Left ventricle myocardium superior (tissue), 1 donor: Measurements from ENCODE around the gene TENT4A. TPM values are rescaled to one million over a fixed set of nuclear protein-coding genes. Genes with fewer than 3 reads are reported as not detected.

ENCODE experiments used
- ATAC-seq: fragments of 200-7000 bp; cut with Tn5 transposase; one replicate; pipeline ENCODE4 v1.9.1; 2020; ENCODE audit warnings: mild to moderate bottlenecking, moderate library complexity
- DNase-seq: peaks from one replicate; pipeline ENCODE4 v3.0.0-alpha.2; 2020
- intact Hi-C: fragments of 100-400 bp; cut with micrococcal nuclease; formaldehyde crosslinking; loops from one replicate; pipeline ENCODE4 v1.11.0; 2022
- total RNA-seq: library from RNA; stranded (reverse); fragmentation: NEBNext Ultra II Directional; extraction: Animal tissue kit (Norgen Biotek cat#: 25700); gene quantifications from one replicate; pipeline ENCODE4 v1.2.1, GENCODE V29; 2021
- donor health status: DM: no; HTN: yes; CAD: no; lungs with severe emphysema.

The TENT4A gene
- total RNA-seq, 1 donor from 2014 or later, result 10.7 TPM

DNA sequence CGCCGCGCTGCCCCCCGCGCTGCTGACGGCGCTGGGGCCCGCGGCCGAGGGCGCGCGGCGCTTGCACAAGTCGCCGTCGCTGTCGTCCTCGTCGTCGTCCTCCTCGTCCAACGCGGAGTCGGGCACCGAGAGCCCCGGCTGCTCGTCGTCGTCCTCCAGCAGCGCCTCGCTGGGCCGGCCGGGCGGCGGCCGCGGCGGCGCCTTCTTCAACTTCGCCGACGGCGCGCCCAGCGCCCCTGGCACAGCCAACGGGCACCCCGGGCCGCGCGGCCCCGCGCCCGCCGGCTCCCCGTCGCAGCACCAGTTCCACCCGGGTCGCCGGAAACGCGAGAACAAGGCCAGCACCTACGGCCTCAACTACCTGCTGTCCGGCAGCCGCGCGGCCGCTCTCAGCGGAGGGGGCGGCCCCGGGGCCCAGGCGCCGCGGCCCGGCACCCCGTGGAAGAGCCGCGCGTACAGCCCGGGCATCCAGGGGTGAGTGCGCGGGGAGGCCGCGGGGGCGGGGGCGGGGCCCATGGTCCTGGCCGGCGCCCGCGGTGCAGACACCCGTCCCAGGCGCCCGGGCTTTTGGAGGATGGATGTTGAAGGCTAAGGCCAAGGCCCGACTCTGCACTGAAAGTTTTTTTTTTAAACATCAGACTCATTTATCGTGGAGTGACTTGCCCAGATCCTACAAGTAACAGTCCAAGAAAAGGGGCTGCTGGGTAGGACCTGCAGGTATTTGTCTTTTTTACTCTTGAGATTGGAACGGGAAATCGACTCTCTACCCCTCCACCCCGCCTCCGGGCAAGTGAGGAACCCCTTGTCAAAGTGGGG, 1.2 kb downstream of the TENT4A start:
- intact Hi-C loops, result no loop called here
- ATAC-seq (peak; percentile 5), DNase-seq (peak; percentile 67)

DNA sequence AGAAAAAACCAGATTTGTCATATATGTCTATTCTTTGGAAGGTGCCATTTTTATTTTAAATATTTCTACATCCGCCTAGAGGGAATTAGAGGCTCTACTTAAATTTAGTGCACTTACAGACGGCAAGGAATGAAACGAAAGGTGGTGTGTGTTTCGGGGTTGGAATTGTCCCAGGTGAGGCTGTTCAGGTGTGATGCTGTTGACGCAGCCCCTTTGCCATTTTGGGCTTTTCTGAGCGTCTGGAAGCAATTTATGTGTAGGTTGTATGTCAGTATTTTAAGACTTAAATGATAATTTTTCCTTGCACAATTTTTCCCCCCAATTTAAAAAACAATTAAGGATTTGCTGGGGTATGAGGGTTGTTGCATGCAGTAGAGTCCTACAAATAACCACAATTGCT, 2.0 kb downstream of the TENT4A start:
- ATAC-seq (no peak), DNase-seq (no peak)
- intact Hi-C loops, result no loop called here

DNA sequence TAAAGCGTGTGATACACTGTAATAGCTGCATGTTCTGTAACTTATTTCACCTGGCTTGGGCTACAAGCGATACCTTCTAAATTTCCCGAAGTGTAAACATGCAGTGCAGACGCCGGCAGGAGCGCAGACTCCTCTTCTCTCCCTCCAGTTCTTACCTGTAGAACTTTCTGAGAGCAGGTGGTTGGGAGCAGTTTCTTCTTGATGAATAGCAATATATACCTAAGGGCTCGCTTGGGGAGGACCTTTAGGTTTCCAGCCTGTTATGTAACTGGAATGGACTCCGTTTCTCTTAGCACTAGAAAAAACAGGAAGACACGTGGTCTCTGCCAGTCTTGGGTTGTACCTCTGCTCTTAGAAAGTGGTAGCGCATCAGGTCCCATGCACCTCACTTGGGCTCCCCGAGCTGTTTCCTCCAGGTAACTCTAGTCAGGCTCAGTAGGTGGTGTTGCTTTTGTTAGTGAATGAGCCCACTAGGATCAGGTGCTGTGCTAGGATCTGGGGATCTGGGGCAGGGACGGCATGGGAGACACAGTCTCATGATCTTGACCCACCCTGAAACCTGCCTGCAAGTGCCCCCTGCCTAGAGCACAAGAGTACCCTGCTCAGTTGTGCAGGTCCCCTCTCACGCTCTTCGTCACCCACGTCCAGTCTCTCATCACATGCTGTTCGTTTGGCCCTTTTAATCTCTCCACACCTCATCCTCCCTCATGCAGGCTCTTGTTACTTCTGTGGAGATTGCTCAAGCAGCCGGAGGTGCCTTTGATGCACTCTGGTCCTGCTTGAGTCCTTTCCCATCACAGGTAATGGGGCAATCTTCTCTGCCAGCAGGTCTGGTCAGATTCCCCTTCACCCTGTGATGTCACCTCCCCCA, 2.8 kb downstream of the TENT4A start:
- ATAC-seq (no peak), DNase-seq (no peak)
- intact Hi-C loops, result no loop called here

DNA sequence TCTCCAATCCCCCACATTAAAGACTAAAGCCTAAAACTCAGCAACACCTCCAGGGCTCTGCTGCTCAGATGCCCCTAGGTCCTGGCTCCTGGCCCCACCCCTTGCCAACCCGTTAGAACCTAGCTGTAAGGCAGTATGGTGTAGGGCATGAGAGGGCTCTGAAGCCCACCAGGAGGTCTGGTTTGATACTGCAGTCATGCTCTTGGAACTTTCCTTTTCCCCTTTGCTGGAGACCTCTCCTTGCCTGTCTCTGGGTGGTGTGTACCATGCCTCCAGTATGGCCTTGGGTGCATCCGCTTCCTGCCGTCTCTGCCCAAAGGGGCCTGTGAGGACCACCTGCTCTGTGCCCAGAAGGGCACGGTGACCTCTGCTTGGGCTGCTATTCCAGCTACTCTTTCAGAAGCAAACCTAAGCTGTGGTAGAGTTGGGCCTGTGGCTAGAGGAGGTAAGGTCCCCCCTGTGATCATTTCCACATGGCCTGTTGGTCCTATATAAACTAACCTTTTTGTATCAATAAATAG, 3.5 kb downstream of the TENT4A start:
- ATAC-seq, result no peak
- DNase-seq, result no peak
- intact Hi-C loops, result no loop called here

DNA sequence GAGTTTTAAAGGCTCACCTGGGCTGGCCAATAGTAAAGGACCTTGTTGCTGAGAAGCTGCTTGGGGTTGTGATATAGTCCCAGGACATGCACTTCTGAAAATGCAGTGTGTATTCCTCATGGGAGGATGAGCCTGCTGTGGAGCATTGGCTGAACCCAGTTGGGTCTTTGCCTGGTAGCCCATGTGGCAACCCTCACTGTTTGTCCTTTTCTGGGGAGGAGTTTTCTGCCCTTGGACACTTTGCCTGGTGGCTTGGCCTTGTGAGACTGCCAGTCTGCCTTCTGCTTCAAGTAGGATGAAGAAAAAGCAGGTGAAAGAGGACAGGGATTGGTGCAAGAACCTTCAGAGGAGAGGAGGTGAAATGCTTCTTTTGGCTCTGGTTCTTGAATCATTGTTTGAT, 4.0 kb downstream of the TENT4A start:
- ATAC-seq (no peak), DNase-seq (no peak)
- intact Hi-C loops, result no loop called here

DNA sequence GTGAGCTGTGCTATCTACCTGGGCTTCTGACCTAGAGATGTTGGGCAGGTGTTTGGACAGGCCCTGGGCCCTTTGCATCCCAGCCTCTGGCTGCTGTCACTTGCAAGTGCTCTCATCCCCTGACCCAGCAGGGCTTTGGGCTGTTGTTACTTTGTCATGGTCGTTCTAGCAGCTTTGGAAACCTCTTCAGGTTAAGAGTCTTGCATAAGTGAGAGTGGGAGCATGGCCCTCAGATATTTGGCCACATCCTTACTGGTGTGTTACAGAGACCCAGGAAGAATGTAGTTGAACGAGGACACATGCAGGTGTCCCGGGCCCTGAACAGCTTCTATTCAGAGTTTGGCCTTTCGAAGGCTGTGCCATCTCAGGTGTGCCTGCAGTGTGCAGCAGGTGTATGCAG, 4.5 kb downstream of the TENT4A start:
- ATAC-seq, result no peak
- intact Hi-C loops, result no loop called here
- DNase-seq, result no peak

DNA sequence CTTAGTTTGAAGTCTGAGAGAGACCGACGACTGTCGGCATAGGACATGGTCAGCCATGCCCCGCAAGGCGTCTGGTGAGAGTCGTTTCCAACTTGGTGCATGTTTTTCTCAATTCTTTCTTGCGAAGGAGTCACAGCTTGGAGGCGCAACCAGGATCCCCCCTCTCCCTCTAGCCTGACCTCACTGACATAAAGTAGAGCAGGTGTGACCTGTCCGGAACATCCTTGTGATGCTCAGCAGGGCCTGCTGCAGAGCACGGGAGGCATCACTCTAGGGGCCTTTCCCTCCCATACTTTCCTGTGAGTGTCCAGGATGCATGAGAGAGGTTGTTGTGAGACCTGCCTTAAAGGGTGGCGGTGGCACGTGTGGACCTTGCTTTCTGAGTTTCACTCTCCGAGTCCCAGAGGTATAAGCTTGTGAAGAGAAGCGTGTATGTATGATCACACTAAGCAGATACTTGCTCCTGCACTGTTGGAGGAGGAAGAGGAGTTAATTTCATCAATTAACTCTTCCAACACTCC, 5.0 kb downstream of the TENT4A start:
- ATAC-seq (no peak), DNase-seq (no peak)
- intact Hi-C loops, result no loop called here

DNA sequence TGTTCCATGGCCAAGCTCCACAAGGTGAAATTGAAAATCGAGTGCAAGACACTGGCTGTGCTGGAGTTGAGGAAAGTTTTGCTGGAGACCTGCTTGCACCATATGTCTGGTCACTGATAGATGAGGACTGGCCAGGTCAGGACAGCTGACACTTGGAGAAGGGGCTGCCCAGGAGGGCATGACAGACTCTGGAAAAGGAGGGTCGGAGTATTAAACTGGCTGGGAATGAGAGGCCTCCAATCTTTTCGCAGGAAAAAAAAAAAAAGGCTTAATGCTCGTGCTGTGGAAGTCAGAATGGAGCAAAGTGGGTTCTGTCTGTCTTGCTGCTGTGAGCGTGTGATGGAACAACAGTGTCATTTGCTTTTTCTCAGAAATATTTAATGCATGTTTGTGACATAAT, 5.5 kb downstream of the TENT4A start:
- intact Hi-C loops, result no loop called here
- ATAC-seq (no peak), DNase-seq (no peak)

DNA sequence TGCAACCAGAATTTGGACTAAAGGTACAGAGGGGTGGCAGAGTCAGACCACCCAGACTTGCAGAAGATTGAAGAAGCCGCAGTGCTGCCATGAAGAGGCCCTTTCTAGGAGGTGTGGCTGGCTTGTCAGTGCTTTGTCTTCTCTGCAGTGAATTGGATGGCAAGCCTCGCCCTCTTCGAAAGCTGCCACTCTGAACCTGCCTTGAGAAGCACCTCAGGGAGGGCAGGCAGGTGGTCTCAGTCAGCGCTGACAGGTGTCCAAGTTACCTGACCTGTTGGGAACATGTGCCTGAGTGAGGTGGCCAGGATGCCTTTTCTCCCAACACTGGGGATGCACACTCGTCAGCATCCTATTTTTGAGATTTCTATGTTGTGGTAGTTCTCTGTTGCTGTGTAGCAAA, 6.2 kb downstream of the TENT4A start:
- ATAC-seq (no peak), DNase-seq (no peak)
- intact Hi-C loops, result no loop called here

DNA sequence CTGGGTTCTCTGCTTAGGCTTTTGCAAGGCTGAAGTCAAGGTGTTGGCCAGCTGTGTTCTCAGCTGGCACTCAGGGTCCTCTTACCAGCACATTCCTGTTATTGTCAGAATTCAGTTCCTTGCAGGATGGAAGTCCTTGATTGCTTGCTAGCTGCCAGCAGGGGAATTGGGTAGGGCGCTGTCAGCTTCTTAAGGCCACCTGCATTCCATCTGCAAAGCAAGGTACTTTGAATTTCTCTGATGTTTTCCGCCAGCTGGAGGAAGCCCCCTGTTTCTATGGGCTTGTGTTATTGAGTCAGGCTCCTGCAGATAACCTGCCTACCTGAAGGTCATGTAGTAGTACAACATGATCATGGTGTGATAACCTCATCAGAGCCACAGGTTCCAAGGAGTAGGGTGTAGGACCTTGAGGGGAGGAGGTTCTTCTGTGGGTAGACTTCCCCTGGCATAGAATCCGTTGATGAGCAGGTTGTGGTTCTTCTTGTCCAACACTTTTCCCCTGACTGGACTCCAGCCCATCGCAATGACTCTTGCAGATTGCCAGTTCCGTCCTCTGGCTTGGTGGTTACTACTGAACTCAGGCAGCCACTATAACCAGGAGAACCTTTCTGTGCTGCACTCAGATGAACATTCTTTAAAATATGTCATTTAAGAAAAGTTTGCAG, 6.8 kb downstream of the TENT4A start:
- intact Hi-C loops, result no loop called here
- ATAC-seq, result peak; percentile 47
- DNase-seq, result no peak

DNA sequence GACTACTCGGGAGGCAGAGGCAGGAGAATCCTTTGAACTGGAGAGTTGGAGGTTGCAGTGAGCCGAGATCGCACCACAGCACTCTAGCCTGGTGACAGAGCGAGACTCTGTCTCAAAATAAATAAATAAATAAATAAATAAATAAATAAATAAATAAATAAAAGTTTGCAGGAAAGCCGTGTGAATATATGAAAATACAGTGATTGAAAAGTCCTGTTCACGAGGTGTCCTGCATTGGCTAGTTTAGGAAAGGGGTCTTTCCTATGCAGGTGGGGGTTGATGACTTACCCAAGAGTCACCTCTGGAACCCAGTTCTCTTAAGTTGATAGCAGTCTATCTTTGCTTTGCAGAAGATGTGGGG, 7.3 kb downstream of the TENT4A start:
- ATAC-seq (no peak), DNase-seq (no peak)
- intact Hi-C loops, result no loop called here

DNA sequence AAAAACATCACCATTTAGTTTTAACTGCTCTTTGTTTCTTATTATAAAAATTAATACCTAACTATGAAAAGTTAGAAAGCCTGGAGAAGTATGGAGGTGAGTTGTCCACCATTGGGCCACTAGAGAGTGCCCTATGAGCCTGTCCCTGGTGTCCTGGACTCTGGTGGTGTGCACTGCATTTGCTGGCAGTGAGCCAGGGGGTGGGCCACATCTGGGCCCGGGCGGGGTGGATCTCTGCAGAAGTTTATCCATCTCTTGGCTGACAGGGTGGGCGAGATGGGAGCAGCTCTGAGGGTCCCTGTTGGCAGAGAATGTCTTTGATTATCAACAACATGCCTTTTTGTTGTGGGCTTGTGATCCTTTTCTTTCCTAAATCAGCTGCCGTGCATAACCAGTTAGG, 8.2 kb downstream of the TENT4A start:
- ATAC-seq (peak; percentile 27), DNase-seq (peak; percentile 44)

DNA sequence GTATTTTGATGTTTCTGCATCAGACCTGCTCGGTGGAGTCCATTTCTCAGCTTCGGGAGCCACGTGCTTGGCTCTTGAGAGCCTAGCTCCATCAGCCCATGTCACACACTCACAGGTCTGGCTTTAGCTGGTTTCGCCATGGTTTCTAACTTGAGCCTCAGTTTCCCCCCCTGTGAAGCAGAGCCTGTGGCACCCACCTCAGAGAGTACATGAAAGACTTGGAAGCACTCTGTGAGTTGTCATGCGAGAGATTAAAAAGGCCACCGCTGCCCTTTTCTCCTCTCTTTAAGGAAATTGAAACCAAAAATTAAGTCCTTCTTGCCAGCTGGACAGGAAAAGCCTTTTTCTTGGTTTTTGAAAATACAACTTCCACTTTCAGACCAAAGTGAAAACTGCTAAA, 8.8 kb downstream of the TENT4A start:
- intact Hi-C loops, result no loop called here
- no peak for DNase-seq

More for the DNA sequence above, 8.2 kb downstream of the TENT4A start:
- intact Hi-C loops, result no loop called here

DNA sequence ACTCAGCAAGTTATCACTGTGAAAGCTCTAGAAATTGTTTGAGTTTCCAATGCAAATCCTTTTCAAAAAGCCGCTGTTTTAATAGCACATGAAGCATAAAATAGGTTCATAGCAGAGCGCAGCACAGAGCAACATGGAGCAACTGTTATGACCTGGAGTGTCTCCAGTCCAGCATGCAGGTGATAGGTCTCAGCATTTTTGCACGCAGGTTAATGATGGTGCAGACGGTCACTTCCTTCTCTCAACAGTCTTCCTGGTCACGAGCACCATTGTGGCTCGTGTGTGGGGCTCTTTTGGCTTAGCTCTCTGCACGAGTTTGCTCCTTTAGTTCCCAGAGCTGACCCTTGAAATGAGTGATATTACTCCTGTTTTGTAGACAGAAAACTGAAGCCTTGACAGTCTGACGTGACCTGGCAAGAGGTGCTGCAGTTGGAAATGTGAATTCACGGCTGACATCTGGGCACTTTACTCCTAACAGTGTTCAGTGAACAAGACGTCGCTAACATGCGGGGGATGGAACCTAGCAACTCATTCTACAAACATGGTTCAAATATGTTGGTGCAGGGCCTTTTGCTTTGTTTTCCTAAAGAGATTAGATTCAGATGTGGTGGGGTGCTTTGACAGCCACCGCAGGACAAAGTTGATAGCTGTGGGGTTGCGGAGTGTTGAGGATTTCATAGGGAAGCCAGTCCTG, 10.0 kb downstream of the TENT4A start:
- no peak for DNase-seq
- intact Hi-C loops, result no loop called here

More for the DNA sequence above, 8.8 kb downstream of the TENT4A start:
- peak; percentile 47 for ATAC-seq

DNA sequence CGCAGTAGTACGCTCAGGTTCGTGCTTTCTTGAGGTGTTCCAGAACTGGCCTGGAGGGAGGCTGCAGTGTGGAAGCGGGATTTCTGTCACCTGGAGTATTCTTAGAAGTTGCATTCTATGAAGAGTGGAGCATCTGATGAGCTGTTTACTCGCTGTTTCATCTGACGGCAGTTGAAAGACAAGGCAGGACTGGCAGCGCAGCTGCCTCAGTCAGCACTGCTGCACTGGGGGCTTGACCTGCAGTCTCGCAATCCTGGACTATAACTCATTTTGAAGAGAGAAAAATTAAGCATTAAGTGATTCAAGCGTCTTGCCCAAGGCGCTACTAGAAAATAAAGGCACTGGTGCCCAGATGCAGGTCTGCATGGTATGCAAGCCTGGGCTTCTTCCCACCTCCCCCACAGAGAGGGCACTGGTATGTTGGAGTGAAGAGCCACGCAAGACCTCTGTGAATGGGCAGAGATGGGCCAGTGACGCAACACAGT, 10.6 kb downstream of the TENT4A start:
- intact Hi-C loops, result no loop called here
- ATAC-seq (no peak), DNase-seq (no peak)

More for the DNA sequence above, 10.0 kb downstream of the TENT4A start:
- ATAC-seq, result no peak

DNA sequence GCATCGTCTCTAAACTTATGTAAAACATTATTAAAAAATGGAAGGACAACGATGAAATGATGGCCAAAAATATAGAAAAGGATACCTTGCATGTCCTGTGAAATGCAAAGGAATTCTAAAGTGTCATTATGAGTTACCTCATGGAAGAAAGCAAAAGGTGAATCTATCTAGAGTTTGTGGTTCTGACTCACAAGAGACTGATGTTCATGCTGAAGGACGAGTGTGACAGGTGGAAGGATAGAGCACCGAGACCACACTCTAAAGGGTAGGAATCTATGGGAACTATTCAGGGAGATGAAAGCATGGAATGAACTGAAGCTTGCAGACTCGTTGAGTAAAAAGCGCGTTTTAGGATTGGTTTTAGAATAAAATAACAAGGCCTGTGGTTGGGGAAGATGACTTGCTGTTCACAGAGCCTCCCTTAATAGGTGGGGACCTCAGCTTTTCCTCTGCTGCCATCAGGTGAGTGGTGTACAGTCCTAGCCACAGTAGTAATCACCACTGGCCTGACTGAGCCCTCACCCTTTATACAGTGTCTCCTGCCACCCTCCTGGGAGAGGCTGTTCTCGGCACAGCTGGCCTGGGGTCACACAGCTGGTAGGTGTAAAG, 11.2 kb downstream of the TENT4A start:
- no peak for DNase-seq
- intact Hi-C loops, result no loop called here
- ATAC-seq, result no peak

DNA sequence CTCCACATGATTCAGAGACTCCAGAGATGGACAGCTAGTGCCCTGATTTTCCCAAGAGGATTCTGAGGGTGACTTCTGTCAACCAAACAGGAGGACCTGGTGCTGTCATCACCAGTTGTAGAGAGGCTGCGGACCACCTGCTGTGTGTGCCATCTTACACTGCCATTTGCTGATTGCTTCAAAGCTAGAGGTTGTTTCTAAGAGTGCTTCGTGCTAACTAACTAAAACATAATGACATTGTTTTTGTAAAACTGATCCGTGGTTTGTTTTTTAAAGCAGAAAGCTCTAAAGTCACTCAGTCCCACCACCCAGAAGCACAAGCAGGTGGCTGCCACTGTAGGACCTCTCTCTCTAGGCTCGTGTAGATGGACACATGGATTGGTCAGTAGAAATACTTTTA, 12.2 kb downstream of the TENT4A start:
- DNase-seq, result no peak
- intact Hi-C loops, result no loop called here
- ATAC-seq, result no peak

DNA sequence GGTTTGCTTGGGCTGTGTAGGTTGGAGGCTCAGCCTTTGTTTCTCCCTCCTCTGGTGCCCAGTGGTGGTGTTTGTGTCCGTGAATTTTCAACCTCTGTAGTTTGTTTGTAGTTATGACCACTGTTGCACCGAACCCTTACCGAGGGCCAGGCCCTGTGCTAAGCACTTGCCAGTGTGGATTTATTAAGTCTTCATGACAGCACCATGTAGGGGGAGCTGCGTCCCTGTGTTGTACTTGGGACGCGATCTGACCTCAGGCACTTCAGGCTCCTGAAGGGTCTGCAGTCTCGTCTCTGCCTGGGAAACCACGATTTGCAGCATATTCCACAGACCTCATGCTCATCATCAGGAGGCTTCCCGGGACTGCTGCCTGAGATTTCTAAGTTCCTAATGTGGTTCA, 12.8 kb downstream of the TENT4A start:
- intact Hi-C loops, result no loop called here
- ATAC-seq, result no peak
- no peak for DNase-seq
